Measurements from ENCODE around the gene PGAM2.
"Not testable (repeated sequence)": the region's sequence is repeated elsewhere in the genome, so short reads cannot be mapped to it uniquely, and the experiment has no call there.

Gene PGAM2

GRCh38 chr7:44029433-44029832 is 35.9 kb downstream of the PGAM2 start:
- DNase-seq (ENCODE audit: low read depth in 3 of 3), result not testable (repeated sequence)

DNA sequence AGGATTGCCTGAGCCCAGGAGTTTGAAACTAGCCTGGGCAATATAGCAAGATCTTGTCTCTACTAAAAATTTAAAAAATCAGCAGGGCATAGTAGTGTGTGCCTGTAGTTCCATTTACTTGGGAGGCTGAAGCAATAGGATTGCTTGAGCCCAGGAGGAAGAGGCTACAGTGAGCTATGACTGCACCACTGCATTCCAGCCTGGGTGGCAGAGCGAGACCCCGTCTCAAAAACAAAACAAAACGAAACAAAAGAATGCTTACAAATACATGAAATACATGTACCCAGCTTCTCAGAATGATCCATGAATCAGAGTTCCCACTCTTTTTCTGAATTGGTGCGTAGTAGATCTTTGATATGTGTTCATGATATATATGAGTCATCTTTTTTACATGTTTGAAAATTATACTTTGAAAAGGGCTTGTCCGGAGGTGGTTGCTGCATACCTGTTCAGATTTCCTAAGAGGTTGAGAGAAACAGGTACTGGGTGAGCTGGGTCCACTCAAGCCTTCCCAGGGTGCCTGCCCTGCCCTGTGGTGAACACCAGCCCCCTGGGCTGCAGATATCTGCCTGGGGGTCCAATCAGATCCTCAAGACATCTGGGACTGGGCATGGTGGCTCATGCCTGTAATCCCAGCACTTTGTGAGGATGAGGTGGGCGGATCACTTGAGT is 42.4 kb downstream of the PGAM2 start:
- DNase-seq (ENCODE audit: low read depth in 3 of 3), result not testable (repeated sequence)

DNA sequence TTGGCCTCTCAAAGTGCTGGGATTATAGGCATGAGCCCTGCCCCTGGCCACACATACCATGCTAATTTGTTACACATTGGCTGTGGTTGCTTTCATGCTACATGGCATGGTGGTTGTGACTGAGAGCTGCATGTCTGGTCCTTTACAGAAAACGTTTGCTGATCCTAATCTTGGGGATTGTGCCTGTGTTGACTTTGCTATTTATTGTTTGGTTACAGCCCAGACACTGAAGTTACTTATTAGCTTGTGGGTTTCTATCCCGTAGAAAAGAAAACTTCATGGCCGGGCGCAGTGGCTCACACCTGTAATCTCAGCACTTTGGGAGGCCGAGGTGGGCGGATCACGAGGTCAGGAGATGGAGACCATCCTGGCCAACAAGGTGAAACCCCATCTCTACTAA is 43.3 kb downstream of the PGAM2 start:
- DNase-seq (ENCODE audit: low read depth in 3 of 3), result not testable (repeated sequence)

- not testable (repeated sequence) for DNase-seq (ENCODE audit: low read depth in 3 of 3)
Observed at GRCh38 chr7:44019825-44020224, 45.5 kb downstream of the PGAM2 start.

- peak; percentile 97 to 99 (median 98) for DNase-seq (ENCODE audit: low read depth in 3 of 3)
Observed at GRCh38 chr7:44018857-44019807, 46.2 kb downstream of the PGAM2 start.

GRCh38 chr7:44015090-44015489 is 50.3 kb downstream of the PGAM2 start:
- DNase-seq (ENCODE audit: low read depth in 3 of 3), result not testable (repeated sequence)

Data from stimulated activated CD4-positive, alpha-beta T cell treated with anti-CD3 and anti-CD28 coated beads, TNF-alpha, amount 100 ng/mL, for 4 hours (primary cell).